COLO668 (cell line): ENCODE results near the gene ZSCAN30.
"Not testable (repeated sequence)": the region's sequence is repeated elsewhere in the genome, so short reads cannot be mapped to it uniquely, and the experiment has no call there.

Experiments
- DNase-seq: peaks from one replicate; lab custom pipeline; 2025; ENCODE audit not compliant: unreplicated experiment; lab: John Stamatoyannopoulos, UW

The ZSCAN30 gene

GRCh38 chr18:35239314-35239713, 50.7 kb downstream of the ZSCAN30 start:
- no peak for DNase-seq

GRCh38 chr18:35236571-35237363, 53.3 kb downstream of the ZSCAN30 start:
- no peak for DNase-seq

- DNase-seq, result peak; percentile 79
These were observed 59.0 kb downstream of the ZSCAN30 start for GRCh38 chr18:35231052-35231451.

- no peak for DNase-seq
These were observed 62.8 kb downstream of the ZSCAN30 start for GRCh38 chr18:35227254-35227653.

- DNase-seq, result no peak
These were observed 66.2 kb downstream of the ZSCAN30 start for GRCh38 chr18:35223797-35224196.

GRCh38 chr18:35220424-35220823, 69.6 kb downstream of the ZSCAN30 start:
- DNase-seq, result no peak

GRCh38 chr18:35219331-35219730, 70.7 kb downstream of the ZSCAN30 start:
- DNase-seq, result not testable (repeated sequence)

- DNase-seq, result not testable (repeated sequence)
These were observed 73.4 kb downstream of the ZSCAN30 start for GRCh38 chr18:35216611-35217010.

- DNase-seq, result no peak
These were observed 75.0 kb downstream of the ZSCAN30 start for GRCh38 chr18:35215026-35215425.

GRCh38 chr18:35205746-35206458, 84.1 kb downstream of the ZSCAN30 start:
- not testable (repeated sequence) for DNase-seq

- no peak for DNase-seq
These were observed 84.8 kb downstream of the ZSCAN30 start for GRCh38 chr18:35205199-35205712.

GRCh38 chr18:35203067-35203466, 87.0 kb downstream of the ZSCAN30 start:
- no peak for DNase-seq

- no peak for DNase-seq
These were observed 88.6 kb downstream of the ZSCAN30 start for GRCh38 chr18:35201256-35201931.
